ENCODE results near the gene GNAS-AS1.

DNA sequence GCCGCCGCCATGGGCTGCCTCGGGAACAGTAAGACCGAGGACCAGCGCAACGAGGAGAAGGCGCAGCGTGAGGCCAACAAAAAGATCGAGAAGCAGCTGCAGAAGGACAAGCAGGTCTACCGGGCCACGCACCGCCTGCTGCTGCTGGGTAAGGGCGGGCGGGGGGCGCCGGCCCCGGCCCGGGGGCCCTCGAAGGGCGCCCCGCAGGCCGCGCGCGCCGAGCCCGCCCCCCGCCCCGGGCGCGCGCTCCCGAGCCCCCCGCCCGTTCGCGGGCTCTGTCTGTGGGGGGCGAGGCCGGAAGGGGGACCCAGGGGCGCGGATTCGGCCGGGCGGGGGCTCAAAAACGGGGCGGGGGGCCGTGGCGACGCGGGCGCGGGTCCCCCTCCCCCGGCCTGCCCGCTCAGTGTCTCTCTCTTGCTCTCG is 41.0 kb upstream of the GNAS-AS1 start:
- TF ChIP-seq, protein P1, sequence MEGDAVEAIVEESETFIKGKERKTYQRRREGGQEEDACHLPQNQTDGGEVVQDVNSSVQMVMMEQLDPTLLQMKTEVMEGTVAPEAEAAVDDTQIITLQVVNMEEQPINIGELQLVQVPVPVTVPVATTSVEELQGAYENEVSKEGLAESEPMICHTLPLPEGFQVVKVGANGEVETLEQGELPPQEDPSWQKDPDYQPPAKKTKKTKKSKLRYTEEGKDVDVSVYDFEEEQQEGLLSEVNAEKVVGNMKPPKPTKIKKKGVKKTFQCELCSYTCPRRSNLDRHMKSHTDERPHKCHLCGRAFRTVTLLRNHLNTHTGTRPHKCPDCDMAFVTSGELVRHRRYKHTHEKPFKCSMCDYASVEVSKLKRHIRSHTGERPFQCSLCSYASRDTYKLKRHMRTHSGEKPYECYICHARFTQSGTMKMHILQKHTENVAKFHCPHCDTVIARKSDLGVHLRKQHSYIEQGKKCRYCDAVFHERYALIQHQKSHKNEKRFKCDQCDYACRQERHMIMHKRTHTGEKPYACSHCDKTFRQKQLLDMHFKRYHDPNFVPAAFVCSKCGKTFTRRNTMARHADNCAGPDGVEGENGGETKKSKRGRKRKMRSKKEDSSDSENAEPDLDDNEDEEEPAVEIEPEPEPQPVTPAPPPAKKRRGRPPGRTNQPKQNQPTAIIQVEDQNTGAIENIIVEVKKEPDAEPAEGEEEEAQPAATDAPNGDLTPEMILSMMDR (IDR thresholded peaks at IDR 0.05) = no peak
- no peak for TF ChIP-seq POLR2A (IDR thresholded peaks at IDR 0.05)

All from thyroid gland (tissue), 4 donors.